GM23248 (cell line): Measurements from ENCODE around the gene KLF2.

ENCODE experiments used
- EZH2 ChIP-seq: fragments of 200-600 bp; sonication (generic); IDR thresholded peaks from 2 replicates; pipeline ENCODE4 v1.6.1; 2018; ENCODE audit warnings: antibody characterized with exemption, mild to moderate bottlenecking; ENCODE audit not compliant: insufficient read depth, poor library complexity, severe bottlenecking
- EZH2phosphoT487 ChIP-seq: fragments of 200-600 bp; sonication (generic); IDR thresholded peaks from 2 replicates; pipeline ENCODE4 v1.6.1; 2018; ENCODE audit warnings: antibody characterized with exemption, moderate library complexity, mild to moderate bottlenecking, low read depth; ENCODE audit not compliant: insufficient read depth

GRCh38 chr19:16303755-16304154, 20.9 kb upstream of the KLF2 start:
- TF ChIP-seq EZH2, result no peak
- no peak for TF ChIP-seq EZH2phosphoT487
